K562 (cell line): ENCODE results near the gene GSDME. TPM values are rescaled to one million over a fixed set of nuclear protein-coding genes. Genes with fewer than 3 reads are reported as not detected.
A peak's percentile ranks its signal among the peaks of the same experiment; 100 is the strongest.

ENCODE experiments used
- ATAC-seq: fragments of 200-7000 bp; cut with Tn5 transposase; 3 replicates; pipeline ENCODE4 v1.9.1; 2020; ENCODE audit warnings: moderate library complexity
- BruUV-seq: library from RNA; stranded (reverse); fragments of 400-500 nt; replicated peaks from 2 replicates; lab custom pipeline; 2021; lab: Mats Ljungman, UMichigan
- CTCF ChIA-PET: fragments of 300-600 bp; formaldehyde crosslinking; extraction: SDS; loops from one replicate; lab custom pipeline; 2021; ENCODE audit warnings: low intra/inter-chr PET ratio; lab: Yijun Ruan, JAX
- POLR2A ChIA-PET: fragments of 300-600, 350-650 bp; sonication (Branson Sonifier 250); formaldehyde crosslinking; extraction: SDS; loops from one replicate; lab custom pipeline; 2021; ENCODE audit warnings: antibody characterized with exemption, inconsistent platforms; lab: Yijun Ruan, JAX
- DNase-seq, 4 experiments: peaks; one replicate each; pipeline versions ENCODE4 v3.0.0 to v3.0.0-alpha.2; 2011 to 2018; ENCODE audit warnings: low spot score in 3 of 4, mixed read lengths in 3 of 4; ENCODE audit errors: extremely low read depth in 1 of 4
- FAIRE-seq: peaks from 2 replicates; lab custom pipeline; 2011; peaks lifted over from hg19 to GRCh38; lab: Jason Lieb, UNC
- H2AFZ ChIP-seq: 2 replicates; pipeline ENCODE4 v1.6.0; 2011; ENCODE audit warnings: low read depth, low read length, control low read depth, inconsistent platforms
- H3K27ac ChIP-seq: fragments of 200-600 bp; 3 replicates; pipeline ENCODE4 v1.8.0; 2011; ENCODE audit warnings: low read depth, mild to moderate bottlenecking, control low read depth, inconsistent platforms, low read length, moderate library complexity, mixed read lengths; ENCODE audit errors: extremely low read depth
- H3K27me3 ChIP-seq, 2 experiments: fragments of 300-600 bp in 1 of 2; 2 replicates in 1 of 2; 3 replicates in 1 of 2; pipeline versions ENCODE4 v1.6.0 to v1.8.0; 2011; ENCODE audit warnings: inconsistent platforms in 2 of 2, low read length in 2 of 2, mild to moderate bottlenecking in 1 of 2, mixed read lengths in 1 of 2, moderate library complexity in 1 of 2; ENCODE audit not compliant: control insufficient read depth in 2 of 2, insufficient read depth in 2 of 2
- H3K36me3 ChIP-seq: fragments of 300-600 bp; 3 replicates; pipeline ENCODE4 v1.8.0; 2011; ENCODE audit warnings: mild to moderate bottlenecking, low read length, inconsistent platforms; ENCODE audit not compliant: control insufficient read depth, insufficient read depth
- H3K4me1 ChIP-seq, 2 experiments: fragments of 200-600 bp in 1 of 2; replicated peaks in 1 of 2; 2 replicates in 1 of 2; 3 replicates in 1 of 2; pipeline versions ENCODE4 v1.5.1 to v1.8.0; 2011; ENCODE audit warnings: inconsistent platforms in 2 of 2, low read length in 2 of 2, mild to moderate bottlenecking in 1 of 2, mixed read lengths in 1 of 2, moderate library complexity in 1 of 2; ENCODE audit not compliant: control insufficient read depth in 2 of 2, insufficient read depth in 2 of 2
- H3K4me2 ChIP-seq: 2 replicates; pipeline ENCODE4 v1.6.1; 2011; ENCODE audit warnings: low read length, control low read depth, inconsistent platforms, mixed read lengths; ENCODE audit not compliant: insufficient read depth
- H3K4me3 ChIP-seq: fragments of 200-600 bp; sonication (generic), shearing (Covaris generic); 2 replicates; pipeline ENCODE4 v1.5.1; 2016; ENCODE audit warnings: control low read depth, inconsistent platforms
- H3K79me2 ChIP-seq: fragments of 200-600 bp; 3 replicates; pipeline ENCODE4 v1.8.0; 2011; ENCODE audit warnings: low read length, inconsistent platforms; ENCODE audit not compliant: control insufficient read depth, insufficient read depth
- H3K9ac ChIP-seq, 2 experiments: 2 replicates each; pipeline versions ENCODE4 v1.6.0 to v1.6.1; 2011; ENCODE audit warnings: low read depth in 2 of 2, low read length in 2 of 2, control low read depth in 1 of 2, inconsistent platforms in 1 of 2, mild to moderate bottlenecking in 1 of 2, mixed read lengths in 1 of 2; ENCODE audit not compliant: insufficient read depth in 1 of 2
- H3K9me1 ChIP-seq: one replicate; pipeline ENCODE4 v1.6.0; 2011; ENCODE audit warnings: inconsistent platforms, mild to moderate bottlenecking, low read length, moderate library complexity; ENCODE audit not compliant: control insufficient read depth, insufficient read depth
- H3K9me3 ChIP-seq: replicated peaks from 2 replicates; pipeline ENCODE4 v1.5.1; 2011; ENCODE audit warnings: low read depth, low read length, inconsistent platforms; ENCODE audit not compliant: control insufficient read depth, insufficient read depth
- H4K20me1 ChIP-seq: replicated peaks from 2 replicates; pipeline ENCODE4 v1.6.1; 2011; ENCODE audit warnings: low read length, inconsistent platforms, mixed read lengths; ENCODE audit not compliant: control insufficient read depth, insufficient read depth
- ATF7 ChIP-seq: fragments of 450-650 bp; IDR thresholded peaks from 2 replicates; pipeline ENCODE4 v1.7.1; 2014; ENCODE audit warnings: mild to moderate bottlenecking, moderate library complexity
- BHLHE40 ChIP-seq: IDR thresholded peaks from 2 replicates; pipeline ENCODE4 v1.6.1; 2011; ENCODE audit warnings: low read length, improper control_type of control experiment
- ELK1 ChIP-seq: sonication (generic); formaldehyde crosslinking; IDR thresholded peaks from 2 replicates; pipeline ENCODE4 v1.8.1; 2022; ENCODE audit warnings: missing genetic modification reagents
- ERF ChIP-seq: fragments of 450-650 bp; formaldehyde crosslinking; IDR thresholded peaks from 2 replicates; pipeline ENCODE4 v1.4.0; 2020; ENCODE audit warnings: mild to moderate bottlenecking, mixed read lengths
- ETS2 ChIP-seq: IDR thresholded peaks from 2 replicates; pipeline ENCODE4 v1.6.1; 2016; ENCODE audit warnings: borderline replicate concordance, missing genetic modification characterization, mild to moderate bottlenecking, moderate library complexity, missing compliant biosample characterization; ENCODE audit not compliant: poor library complexity, severe bottlenecking
- ETV6 ChIP-seq, 3 experiments: fragments of 150-350 bp in 1 of 3; sonication (generic) in 1 of 3; formaldehyde crosslinking in 1 of 3; IDR thresholded peaks; 2 replicates each; pipeline versions ENCODE4 v1.6.1 to v1.8.0; 2014 to 2022; ENCODE audit warnings: borderline replicate concordance in 2 of 3, low read depth in 2 of 3, antibody characterized with exemption in 1 of 3, low read length in 1 of 3, mild to moderate bottlenecking in 1 of 3, missing genetic modification reagents in 1 of 3
- FOXA3 ChIP-seq, 2 experiments: fragments of 450-650 bp in 1 of 2; sonication (generic) in 1 of 2; formaldehyde crosslinking; IDR thresholded peaks in 1 of 2; conservative IDR thresholded peaks in 1 of 2; 2 replicates each; pipeline versions ENCODE4 v1.4.0 to v1.8.0; 2020 to 2022; ENCODE audit warnings: mild to moderate bottlenecking in 2 of 2, missing genetic modification reagents in 1 of 2
- LCOR ChIP-seq: sonication (generic); formaldehyde crosslinking; IDR thresholded peaks from 2 replicates; pipeline ENCODE4 v1.8.0; 2022; ENCODE audit warnings: mild to moderate bottlenecking, missing genetic modification reagents
- MYC ChIP-seq, 2 experiments: fragments of 250-450 bp in 1 of 2; sonication (Bioruptor Pico) in 1 of 2; IDR thresholded peaks; 2 replicates each; pipeline versions ENCODE4 v1.5.1 to v1.6.1; 2012 to 2021; ENCODE audit warnings: low read depth in 2 of 2, borderline replicate concordance in 1 of 2, improper control_type of control experiment in 1 of 2, low read length in 1 of 2, mild to moderate bottlenecking in 1 of 2, moderate library complexity in 1 of 2
- PHF8 ChIP-seq: fragments of 200-600 bp; sonication (generic); IDR thresholded peaks from 2 replicates; pipeline ENCODE4 v1.6.1; 2012; ENCODE audit warnings: mixed run types, mild to moderate bottlenecking, inconsistent platforms, low read length, moderate library complexity, borderline replicate concordance
- RBM34 ChIP-seq: fragments of 200-400 bp; formaldehyde crosslinking; IDR thresholded peaks from 2 replicates; pipeline ENCODE4 v1.6.1; 2018; ENCODE audit warnings: low read length, borderline replicate concordance; ENCODE audit not compliant: insufficient read depth
- TAF15 ChIP-seq: fragments of 200-400 bp; formaldehyde crosslinking; IDR thresholded peaks from 2 replicates; pipeline ENCODE4 v1.6.1; 2017; ENCODE audit warnings: mild to moderate bottlenecking, low read depth, low read length, moderate library complexity
- ZBTB17 ChIP-seq: fragments of 450-650 bp; formaldehyde crosslinking; IDR thresholded peaks from 2 replicates; pipeline ENCODE4 v1.4.0; 2020; ENCODE audit warnings: mild to moderate bottlenecking
- ZBTB43 ChIP-seq: sonication (generic); formaldehyde crosslinking; IDR thresholded peaks from 2 replicates; pipeline ENCODE4 v1.8.0; 2023; ENCODE audit warnings: mild to moderate bottlenecking, missing genetic modification reagents
- ZKSCAN1 ChIP-seq: fragments of 150-350 bp; IDR thresholded peaks from 2 replicates; pipeline ENCODE4 v1.6.1; 2016; ENCODE audit warnings: low read depth, low read length
- ZNF175 ChIP-seq: fragments of 200-800 bp; sonication (Bioruptor generic); IDR thresholded peaks from 2 replicates; pipeline ENCODE4 v1.6.1; 2016; ENCODE audit warnings: low read depth, mild to moderate bottlenecking, missing genetic modification characterization, missing compliant biosample characterization
- ZNF274 ChIP-seq: IDR thresholded peaks from 2 replicates; pipeline ENCODE4 v1.6.1; 2011; ENCODE audit warnings: low read depth, mild to moderate bottlenecking, low read length, moderate library complexity, borderline replicate concordance
- ZNF780A ChIP-seq: fragments of 250-450 bp; sonication (Bioruptor Pico); IDR thresholded peaks from 2 replicates; pipeline ENCODE4 v1.5.0; 2021; ENCODE audit warnings: mild to moderate bottlenecking
- WGBS: fragments of 100-300 bp; shearing (Covaris generic); methylation state at CpG from one replicate; pipeline ENCODE4 v1.1.6; 2016; ENCODE audit warnings: low coverage, mixed read lengths; ENCODE audit not compliant: insufficient coverage; ENCODE audit errors: missing lambda C conversion rate; 5-methylcytosine and 5-hydroxymethylcytosine counted together
- in situ Hi-C: fragments of 300-500 bp; cut with MboI; formaldehyde crosslinking; loops from 4 replicates; pipeline ENCODE4 v1.15.0; 2018; ENCODE audit warnings: inconsistent platforms, mixed read lengths
- intact Hi-C: fragments of 100-400 bp; cut with micrococcal nuclease; formaldehyde crosslinking; loops from 2 replicates; pipeline ENCODE4 v1.14.2; 2022
- polyA plus RNA-seq, 8 experiments: library from polyadenylated mRNA; depleted of rRNA in 4 of 8; stranded (reverse) in 5 of 8; unstranded in 3 of 8; fragments of >200 nt; fragmentation: Nextera tagmentation in 2 of 8; fragmentation: Illumina TruSeq in 1 of 8; extraction: Ambion mirVana in 2 of 8; extraction: Trizol in 1 of 8; gene quantifications; 2 replicates each; pipeline versions ENCODE4 v1.2.1 to v1.2.3, GENCODE V29; 2011 to 2014; ENCODE audit warnings: inconsistent platforms in 1 of 8, missing spikeins in 1 of 8
- total RNA-seq, 7 experiments: library from RNA; depleted of rRNA in 6 of 7; stranded (reverse); fragments of >200 nt in 6 of 7; fragmentation: Illumina TruSeq in 2 of 7; extraction: Trizol in 2 of 7; gene quantifications; 2 replicates each; pipeline versions ENCODE4 v1.2.1 to v1.2.3, GENCODE V29; 2011 to 2021; ENCODE audit warnings: low replicate concordance in 1 of 7

GSDME gene
- total and polyA plus RNA-seq, 9 of the 15 experiments (the other 6 are each of a cell fraction or from before 2014, with no cell fraction given): 0.37 to 1.9 (median 0.62) TPM

DNA sequence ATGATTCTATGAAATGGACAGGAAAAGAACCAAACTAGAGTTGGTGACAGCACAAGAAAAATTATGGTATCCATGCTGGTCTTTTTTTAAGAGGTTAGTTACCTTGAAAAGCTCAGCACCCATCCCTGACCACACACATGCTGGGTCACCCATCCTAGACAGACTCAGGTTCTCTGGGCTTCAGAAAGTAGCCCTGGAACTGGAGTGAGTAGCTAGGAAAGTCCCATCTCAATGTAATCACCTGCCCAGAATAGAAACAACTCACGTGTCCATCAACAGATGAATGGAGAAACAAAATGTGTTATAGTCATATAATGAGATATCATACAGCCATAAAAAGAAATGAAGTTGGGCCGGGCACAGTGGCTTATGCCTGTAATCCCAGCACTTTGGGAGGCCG is 37.0 kb downstream of the GSDME start (continued):
- TF ChIP-seq ZBTB17 (CRISPR knock-in tag): no peak
- TF ChIP-seq RBM34: no peak
- no peak for TF ChIP-seq ZNF780A
- no peak for TF ChIP-seq PHF8
- TF ChIP-seq ZNF274: no peak
- no peak for TF ChIP-seq BHLHE40
- TF ChIP-seq ZNF175 (CRISPR knock-in tag): no peak
- TF ChIP-seq ERF (CRISPR knock-in tag): no peak
- no peak for TF ChIP-seq TAF15

GRCh38 chr7:24718977-24719491 is 38.2 kb downstream of the GSDME start:
- H3K4me1 ChIP-seq: peaks cover 0 to 6% of the 10 kb centered on the region in 2 experiments; a peak in 3 of 5 replicates
- no peaks in the 10 kb centered on the region for H3K36me3 ChIP-seq
- peaks cover 0 to 7% of the 10 kb centered on the region in 2 experiments; a peak in 3 of 5 replicates for H3K27me3 ChIP-seq
- no peaks in the 10 kb centered on the region; the same call in 1 of the 2 replicates for H4K20me1 ChIP-seq
- WGBS: 31% methylated on average over 12 of the region's 13 CpGs
- TF ChIP-seq MYC (IDR thresholded peaks at IDR 0.05; ENCODE audit: low read depth, low read length) (no peak), MYC (CRISPR knock-in tag; IDR thresholded peaks at IDR 0.05; ENCODE audit: borderline replicate concordance, low read depth) (no peak), ETV6 (IDR thresholded peaks at IDR 0.05; ENCODE audit: borderline replicate concordance in 1 of 2, low read depth in 2 of 2, low read length in 1 of 2) (no peak), ETV6 (CRISPR knock-in tag; IDR thresholded peaks at IDR 0.05; ENCODE audit: borderline replicate concordance) (no peak), ELK1 (CRISPR knock-in tag) (no peak), ATF7 (no peak), ZBTB43 (CRISPR knock-in tag) (no peak), ETS2 (no peak), LCOR (CRISPR knock-in tag) (no peak), FOXA3 (CRISPR knock-in tag; conservative IDR thresholded peaks at IDR 0.05 in 1 of 2, IDR thresholded peaks at IDR 0.05 in 1 of 2) (no peak), ZKSCAN1 (no peak)
- no peaks in the 10 kb centered on the region for H3K79me2 ChIP-seq
- H2AFZ ChIP-seq: no peak overlapping the region
- H3K9me1 ChIP-seq: no peaks in the 10 kb centered on the region
- no peak overlapping the region for H3K4me2 ChIP-seq
- no TSS peak for BruUV-seq
- ChIA-PET POLR2A (no interaction called here), CTCF (no interaction called here)
- H3K27ac ChIP-seq: no peak overlapping the region
- no peak for DNase-seq
- H3K9me3 ChIP-seq: no peaks in the 10 kb centered on the region
- intact Hi-C loops: no loop called here
- no peak for ATAC-seq
- H3K9ac ChIP-seq: peak overlapping the region in 1 of 2 experiments; percentile 23; a peak in 1 of 4 replicates
- H3K4me3 ChIP-seq: no peak overlapping the region
- no peak for FAIRE-seq
- in situ Hi-C loops: no loop called here
